Measurements from ENCODE around the gene DYSF.

DYSF gene

DNA sequence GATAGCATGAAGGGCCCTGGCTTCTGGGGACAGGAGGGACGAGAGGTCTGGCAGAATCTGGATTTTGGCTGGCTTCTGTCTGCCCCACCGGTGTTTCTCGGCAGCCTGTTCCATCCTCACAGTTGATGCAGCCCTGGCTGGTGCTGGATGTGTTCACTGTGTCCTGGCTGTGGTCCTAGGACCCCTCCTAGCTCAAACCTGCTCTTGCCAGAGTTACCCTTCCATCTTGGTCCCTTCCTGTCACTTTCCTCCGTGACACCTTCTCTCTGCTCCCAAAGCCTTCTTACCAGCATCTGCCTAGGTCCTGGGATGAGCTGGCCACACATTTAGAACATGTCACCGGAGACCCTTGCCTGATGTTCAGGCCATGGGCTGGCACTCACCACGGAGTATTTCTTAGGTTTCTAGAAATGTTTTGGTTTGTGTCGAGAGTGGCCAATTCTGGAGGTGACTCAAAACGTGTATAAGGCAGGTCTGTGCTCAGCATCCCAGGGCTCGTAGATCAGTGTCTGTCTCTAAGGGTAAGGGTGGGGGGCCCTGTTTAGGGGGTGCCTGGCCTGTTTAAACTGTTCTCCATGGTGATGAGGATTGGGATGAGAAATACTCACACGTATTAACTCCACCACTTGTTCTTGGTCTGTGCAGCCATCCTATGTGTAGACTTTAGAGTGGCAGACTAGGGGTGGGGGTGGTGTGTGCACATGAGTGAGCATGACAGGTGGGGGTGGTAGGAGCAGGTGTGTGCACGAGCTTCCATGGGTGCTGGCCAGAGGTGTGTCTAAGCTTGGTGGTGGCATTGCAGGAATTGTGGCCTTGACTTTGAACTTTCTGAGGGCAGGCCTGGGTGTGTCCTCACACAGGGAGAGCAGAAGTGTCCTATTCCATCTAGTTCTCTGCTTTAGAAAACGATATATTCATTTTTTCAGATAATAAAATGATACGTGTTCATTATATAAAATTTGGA lies 162.7 kb downstream of the DYSF start:
- no peak for DNase-seq (ENCODE audit: low read depth)
- no peak overlapping the region for H3K4me3 ChIP-seq (ENCODE audit: low read length)
- TF ChIP-seq CTCF (conservative IDR thresholded peaks at IDR 0.05; ENCODE audit: low read depth, low read length): no peak

DNA sequence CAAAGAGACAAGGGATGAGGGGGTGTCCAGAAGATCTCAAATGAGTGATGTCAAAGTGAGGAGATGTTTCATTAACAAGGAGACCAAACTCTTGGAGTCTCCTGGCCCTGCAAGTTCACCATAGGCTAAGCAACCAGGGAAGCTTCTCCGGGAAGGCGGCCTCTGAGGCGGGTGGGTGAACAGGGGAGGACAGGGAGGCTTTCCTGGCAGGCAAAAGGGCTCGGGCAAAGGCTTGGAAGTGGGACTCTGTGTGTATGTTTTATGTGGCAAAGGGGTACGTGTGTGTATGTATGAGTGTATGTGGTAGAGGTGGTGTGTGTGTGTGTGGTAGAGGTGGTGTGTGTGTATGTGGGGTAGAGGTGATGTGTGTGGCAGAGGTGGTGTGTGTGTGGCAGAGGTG lies 163.9 kb downstream of the DYSF start:
- TF ChIP-seq CTCF (conservative IDR thresholded peaks at IDR 0.05; ENCODE audit: low read depth, low read length): no peak
- no peak overlapping the region for H3K4me3 ChIP-seq (ENCODE audit: low read length)
- no peak for DNase-seq (ENCODE audit: low read depth)

DNA sequence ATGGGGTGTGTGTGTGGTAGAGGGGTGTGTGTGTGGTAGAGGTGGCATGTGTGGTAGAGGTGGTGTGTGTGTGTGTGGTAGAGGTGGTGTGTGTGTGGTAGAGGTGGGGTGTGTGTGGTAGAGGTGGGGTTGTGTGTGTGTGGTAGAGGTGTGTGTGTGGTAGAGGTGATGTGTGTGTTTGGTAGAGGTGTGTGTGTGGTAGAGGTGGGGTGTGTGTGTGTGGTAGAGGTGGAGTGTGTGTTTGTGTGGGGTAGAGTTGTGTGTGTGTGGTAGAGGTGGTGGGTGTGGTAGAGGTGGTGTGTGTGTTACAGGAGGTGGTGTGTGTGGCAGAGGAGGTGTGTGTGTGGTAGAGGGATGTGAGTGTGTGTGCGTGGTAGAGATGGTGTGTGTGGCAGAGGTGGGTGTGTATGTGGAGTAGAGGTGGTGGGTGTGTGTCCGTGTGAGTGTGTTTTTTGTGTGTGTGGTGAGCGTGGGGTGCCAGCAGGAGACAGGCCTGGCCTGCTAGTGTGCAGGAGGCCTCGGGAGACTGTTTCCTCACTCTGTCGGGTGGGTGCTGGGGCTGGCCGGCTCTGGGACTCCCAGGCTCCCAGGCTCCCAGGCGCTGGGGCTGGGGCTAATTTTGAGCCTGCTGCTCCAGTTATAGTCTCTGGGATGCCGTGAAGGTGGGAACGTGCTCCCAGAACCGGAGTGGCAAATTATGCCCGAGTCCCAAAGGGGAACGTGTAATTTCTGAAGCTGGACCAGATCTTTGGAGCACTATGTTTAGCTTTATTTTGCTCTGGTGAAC lies 165.2 kb downstream of the DYSF start:
- no peak overlapping the region for H3K4me3 ChIP-seq (ENCODE audit: low read length)
- TF ChIP-seq CTCF (conservative IDR thresholded peaks at IDR 0.05; ENCODE audit: low read depth, low read length): no peak
- no peak for DNase-seq (ENCODE audit: low read depth)

GRCh38 chr2:71619230-71619741 lies 165.9 kb downstream of the DYSF start:
- DNase-seq (ENCODE audit: low read depth): no peak
- TF ChIP-seq CTCF (conservative IDR thresholded peaks at IDR 0.05; ENCODE audit: low read depth, low read length): no peak
- H3K4me3 ChIP-seq (ENCODE audit: low read length): no peak overlapping the region

GRCh38 chr2:71620116-71620515 lies 166.8 kb downstream of the DYSF start:
- no peak for TF ChIP-seq CTCF (conservative IDR thresholded peaks at IDR 0.05; ENCODE audit: low read depth, low read length)
- DNase-seq (ENCODE audit: low read depth): no peak
- no peak overlapping the region for H3K4me3 ChIP-seq (ENCODE audit: low read length)

- no peak for DNase-seq (ENCODE audit: low read depth)
- no peak for TF ChIP-seq CTCF (conservative IDR thresholded peaks at IDR 0.05; ENCODE audit: low read depth, low read length)
- H3K4me3 ChIP-seq (ENCODE audit: low read length): no peak overlapping the region
Observed at GRCh38 chr2:71620851-71621251, 167.5 kb downstream of the DYSF start.
